Left lobe of liver (tissue), 2 donors: ENCODE results near the gene SLC10A4. TPM values are rescaled to one million over a fixed set of nuclear protein-coding genes. Genes with fewer than 3 reads are reported as not detected.

Experiments used
- ATAC-seq: fragments of 200-7000 bp; cut with Tn5 transposase; one replicate; pipeline ENCODE4 v1.9.1; 2020; ENCODE audit warnings: mild to moderate bottlenecking, moderate library complexity
- DNase-seq: peaks from one replicate; pipeline ENCODE4 v3.0.0-alpha.2; 2020; ENCODE audit warnings: low spot score
- total RNA-seq: library from RNA; stranded (reverse); gene quantifications from one replicate; pipeline ENCODE4 v1.2.1, GENCODE V29; 2021
- donor health status: DM: no; HTN: no; CAD: no; lungs with moderate emphysema.
- donor health status: DM: no; HTN: yes; CAD: no.

Gene SLC10A4
- total RNA-seq, 1 donor from 2014 or later, result 0.15 TPM

DNA sequence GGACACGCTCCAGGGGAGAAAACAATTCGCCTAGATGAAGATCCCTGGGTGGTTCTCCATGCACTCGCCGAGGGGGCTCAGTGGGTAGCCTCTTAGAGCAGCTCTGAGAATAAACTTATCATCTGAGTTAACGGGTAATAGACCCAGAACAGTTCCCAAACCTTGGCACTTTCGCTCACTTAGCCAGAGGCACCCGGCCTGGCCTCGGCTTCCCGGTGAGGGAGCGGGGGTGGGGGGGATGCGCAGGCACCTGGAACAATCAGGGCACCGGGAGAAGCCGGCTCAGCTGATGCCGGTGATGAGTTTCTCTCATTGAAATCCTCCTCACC, 6.5 kb downstream of the SLC10A4 start:
- DNase-seq (no peak), ATAC-seq (no peak)

DNA sequence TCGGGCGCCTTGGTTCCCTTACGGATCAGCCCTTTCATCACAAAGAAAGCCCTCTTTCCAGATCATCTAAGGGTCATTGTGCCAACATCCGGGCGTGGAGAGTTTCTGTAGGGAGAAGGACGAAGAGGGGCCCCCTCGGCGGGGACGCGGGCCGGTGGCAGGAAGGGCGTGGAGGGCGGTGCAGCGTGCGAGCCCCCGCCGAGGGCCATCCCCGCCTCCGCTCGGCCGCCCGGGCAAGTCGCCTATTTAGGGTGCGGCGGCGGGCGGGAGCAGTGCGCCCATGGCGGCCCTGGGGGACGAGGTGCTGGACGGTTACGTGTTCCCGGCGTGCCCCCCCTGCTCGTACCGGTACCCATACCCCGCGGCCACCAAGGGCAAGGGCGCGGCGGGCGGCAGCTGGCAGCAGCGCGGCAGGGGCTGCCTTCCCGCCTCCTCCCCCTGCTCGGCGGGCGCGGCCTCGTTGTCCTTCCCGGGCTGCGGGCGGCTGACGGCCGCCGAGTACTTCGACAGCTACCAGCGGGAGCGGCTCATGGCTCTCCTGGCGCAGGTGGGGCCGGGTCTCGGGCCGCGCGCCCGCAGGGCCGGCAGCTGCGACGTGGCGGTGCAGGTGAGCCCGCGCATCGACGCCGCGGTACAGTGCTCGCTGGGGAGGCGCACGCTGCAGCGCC, 7.0 kb downstream of the SLC10A4 start, which contains the start of gene ZAR1:
ZAR1 (plus strand) TSS at position 241 of the 668 bp plus-strand sequence; CDS start at position 281, 40 bp downstream.
- DNase-seq (no peak), ATAC-seq (no peak)

DNA sequence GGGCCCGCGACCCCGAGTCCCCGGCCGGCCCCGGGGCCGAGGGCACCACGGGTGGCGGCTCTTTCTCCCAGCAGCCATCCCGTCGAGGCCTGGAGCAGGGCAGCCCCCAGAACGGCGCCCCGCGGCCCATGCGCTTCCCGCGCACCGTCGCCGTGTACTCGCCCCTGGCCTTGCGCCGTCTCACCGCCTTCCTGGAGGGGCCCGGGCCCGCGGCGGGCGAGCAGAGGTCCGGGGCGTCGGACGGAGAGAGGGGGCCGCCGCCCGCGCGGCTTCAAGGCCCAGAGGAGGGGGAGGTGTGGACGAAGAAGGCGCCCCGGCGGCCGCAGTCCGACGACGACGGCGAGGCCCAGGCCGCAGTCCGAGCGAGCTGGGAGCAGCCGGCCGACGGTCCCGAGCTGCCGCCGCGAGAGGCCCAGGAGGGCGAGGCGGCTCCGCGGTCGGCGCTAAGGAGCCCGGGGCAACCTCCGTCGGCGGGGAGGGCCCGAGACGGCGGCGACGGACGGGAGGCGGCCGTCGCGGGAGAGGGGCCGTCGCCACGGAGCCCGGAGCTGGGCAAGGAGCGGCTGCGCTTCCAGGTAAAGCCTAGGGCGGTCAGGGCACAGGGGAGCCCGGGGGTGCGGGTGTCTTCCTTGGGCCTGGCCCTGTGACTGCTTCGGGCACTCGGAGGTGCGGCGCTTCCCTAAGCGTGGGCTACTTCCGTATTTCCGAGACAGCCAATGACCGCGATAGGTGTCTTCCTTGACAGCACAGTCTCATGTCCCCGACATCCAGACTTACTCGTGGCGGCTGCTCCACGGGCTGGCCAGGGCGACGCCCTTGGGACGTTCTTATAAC, 7.8 kb downstream of the SLC10A4 start:
- no peak for ATAC-seq
- DNase-seq, result no peak

DNA sequence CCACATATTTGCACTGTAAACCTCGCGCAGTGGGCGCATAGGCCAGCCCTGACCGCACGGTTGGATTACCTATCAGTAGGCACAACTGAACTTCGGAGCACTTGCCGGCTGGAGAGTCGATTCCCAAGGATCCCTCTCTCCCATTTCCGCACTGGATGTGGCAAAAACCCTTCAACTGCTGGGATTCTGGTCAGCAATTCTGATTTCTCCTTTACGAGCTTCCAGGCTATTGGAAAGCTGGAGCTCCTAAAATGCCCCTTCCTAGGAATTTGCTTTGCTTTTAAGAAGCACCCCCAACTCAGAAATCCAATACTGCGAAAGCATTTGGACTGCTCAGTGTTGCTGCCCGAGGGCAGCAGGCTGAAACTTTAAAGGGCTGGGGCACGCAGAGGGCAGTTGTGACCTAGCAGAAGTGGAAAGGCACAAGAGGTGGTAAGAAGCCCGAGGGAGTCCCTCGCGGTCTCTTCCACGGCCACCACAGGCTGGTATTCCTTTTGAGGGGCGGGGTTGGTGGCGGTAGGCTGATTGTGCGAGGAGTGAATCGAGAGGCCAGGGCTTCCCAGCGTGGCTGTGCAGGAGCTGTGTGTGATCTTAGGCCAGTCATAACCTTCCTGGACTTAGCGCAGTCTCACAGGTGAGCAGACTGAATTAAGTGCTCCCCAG, 8.5 kb downstream of the SLC10A4 start:
- DNase-seq (no peak), ATAC-seq (no peak)

DNA sequence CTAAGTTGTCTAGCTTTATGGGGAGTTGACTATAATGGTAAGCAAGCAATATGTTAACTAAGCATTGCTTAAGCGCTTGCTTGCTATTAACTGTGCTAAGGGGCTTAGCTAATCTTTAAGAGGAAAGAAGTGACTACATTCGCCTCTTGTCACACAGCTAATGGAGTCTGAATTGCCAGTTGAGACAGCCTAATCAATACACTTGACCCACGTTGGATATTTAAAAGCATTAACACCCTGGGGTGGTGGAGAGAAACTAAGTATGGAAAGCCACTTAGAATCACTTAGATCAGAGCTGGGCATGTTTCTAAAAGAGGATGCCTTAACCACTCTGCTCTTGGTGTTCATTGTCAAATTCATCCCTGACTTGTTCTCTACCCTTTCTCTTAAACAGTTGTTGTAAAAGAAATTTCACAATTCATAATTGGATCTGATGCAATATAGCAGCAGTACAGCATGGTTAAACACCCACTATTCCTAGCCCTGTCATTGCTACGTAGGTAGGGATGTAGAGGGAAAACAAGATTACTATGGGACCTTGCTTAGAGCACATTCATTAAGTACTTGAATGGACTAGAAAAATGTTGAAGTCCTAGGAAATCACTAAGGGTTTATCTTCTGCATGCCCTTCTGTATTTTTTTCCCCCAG, 10.4 kb downstream of the SLC10A4 start:
- ATAC-seq, result no peak

DNA sequence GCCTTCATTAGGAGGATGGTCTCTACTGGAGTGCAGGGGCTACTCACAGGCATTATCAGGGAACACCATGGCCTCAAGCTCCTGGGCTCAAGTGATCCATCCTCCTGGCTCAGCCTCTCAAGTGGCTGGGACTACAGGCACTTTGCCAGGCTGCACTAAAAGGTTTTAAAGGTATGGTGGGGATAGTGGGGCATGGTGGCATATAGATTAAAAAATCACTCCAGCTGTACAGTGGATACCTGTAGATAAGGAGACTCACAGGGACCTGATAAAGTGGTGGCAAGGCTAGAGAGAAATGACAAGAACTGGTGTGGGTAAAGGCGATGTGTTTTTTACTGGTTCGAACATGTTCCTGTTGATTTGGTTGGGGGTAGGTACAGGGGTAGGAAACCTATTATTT, 12.8 kb downstream of the SLC10A4 start:
- ATAC-seq, result no peak

More for the DNA sequence above, 10.4 kb downstream of the SLC10A4 start:
- DNase-seq, result no peak

DNA sequence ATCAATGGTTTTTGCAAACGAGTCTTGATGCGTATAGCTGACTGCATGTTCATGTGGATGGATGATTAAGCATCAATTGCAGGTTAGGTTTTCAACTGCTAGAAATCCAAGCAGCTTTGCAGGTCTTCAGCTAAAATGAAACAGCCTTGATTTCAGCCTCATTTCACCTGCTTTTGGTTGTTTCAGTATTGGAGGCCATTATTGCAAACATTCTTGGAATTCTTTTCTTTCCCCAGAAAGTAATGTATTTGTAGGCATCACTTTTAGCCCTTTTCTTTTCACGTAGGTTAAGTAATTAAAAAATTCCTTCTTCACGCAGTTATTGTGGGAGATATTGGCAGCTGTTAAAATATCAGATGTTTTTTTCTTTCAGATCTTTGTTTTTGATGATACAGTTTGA, 15.8 kb downstream of the SLC10A4 start:
- DNase-seq, result no peak
- no peak for ATAC-seq

More for the DNA sequence above, 12.8 kb downstream of the SLC10A4 start:
- DNase-seq, result no peak

DNA sequence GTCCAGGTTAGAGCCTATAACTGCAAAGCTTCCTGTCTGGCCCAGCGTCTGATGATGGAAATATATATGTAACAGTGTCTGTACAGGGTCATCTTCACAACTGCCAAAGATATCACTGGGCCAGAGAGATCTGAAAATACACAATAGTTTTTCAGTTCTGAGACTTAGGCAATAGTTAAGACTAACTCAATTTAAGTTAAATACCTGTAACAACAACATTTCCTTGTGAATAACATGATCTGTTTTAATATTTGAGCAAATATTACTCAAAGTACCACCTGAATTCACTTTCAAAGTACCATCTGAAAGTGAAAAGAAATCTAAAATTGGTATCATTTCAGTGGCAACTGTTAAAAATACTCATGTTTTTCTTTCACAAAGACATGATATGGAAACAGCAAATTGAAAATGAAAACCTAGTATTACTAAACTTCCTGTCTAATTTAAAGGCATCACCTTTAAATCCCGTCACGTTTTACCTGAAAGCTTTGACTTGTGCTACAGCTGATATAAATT, 16.5 kb downstream of the SLC10A4 start:
- no peak for ATAC-seq
- DNase-seq, result no peak

DNA sequence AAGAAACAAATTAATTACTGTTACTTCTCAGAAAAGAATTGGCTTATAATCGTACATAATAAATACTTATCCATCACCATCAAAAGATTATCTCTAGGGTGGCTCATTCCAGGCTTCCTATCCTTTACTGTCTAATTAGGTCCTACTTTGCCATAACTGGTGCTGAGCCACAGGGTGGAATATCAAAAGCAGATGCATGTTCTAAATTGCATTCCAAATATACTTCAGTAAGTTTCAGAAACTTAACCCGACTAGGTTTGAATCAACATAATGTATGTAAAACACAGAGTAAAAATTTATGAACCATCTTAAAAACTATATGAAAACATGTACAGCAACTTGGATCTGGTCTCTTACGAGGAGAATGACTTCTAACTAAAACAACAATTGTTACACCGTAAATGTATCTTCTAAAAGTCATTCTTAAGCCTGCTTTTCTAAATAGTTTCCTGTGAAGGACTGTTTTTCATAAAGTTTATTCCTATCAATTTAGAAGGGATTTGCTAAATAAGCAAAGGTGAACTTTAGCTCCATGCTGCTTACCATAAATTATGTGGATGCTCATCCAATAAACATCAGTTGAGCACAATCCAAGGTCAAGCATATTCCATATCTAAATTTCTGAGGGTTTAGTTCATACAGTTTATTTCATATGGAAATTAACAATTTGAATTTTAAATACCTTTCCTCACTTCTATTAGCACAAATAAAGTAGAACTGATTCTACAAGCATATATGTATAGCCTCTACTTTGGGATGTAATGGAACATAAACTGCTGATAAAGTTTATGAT, 20.3 kb downstream of the SLC10A4 start:
- no peak for DNase-seq

DNA sequence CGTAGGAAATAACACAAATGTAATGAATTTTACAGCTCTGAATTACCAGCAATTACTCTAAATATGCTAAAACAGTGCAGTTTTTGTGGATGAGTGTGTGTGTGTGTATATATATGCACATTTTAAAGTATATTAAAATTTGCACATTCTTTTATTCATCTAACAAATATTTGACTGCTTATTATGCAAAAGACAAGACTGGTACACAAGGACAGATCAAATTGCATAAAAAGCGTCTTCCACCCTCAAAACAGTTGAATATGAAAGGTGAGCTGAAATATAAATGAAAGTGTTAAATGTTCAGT, 20.8 kb downstream of the SLC10A4 start:
- no peak for ATAC-seq
- DNase-seq, result no peak

More for the DNA sequence above, 20.3 kb downstream of the SLC10A4 start:
- ATAC-seq, result no peak

DNA sequence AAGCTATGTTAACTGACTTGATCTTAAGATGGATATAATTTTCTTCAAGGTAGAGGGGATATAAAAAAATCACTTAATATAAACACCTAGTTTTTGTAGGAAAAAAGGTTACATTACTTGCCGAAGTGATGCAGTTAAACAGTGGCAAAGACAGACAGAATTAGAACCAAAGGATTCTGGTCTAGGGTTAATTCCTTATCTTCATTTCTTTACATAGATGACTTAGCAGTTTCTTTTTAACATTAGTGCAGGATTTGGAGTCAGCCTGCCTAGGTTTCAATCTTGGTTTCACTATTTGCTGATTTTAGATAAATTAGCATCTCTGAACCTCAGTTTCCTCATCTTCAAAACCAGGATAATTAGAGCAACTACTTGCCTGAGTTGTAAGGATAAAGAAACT, 21.2 kb downstream of the SLC10A4 start:
- ATAC-seq (no peak), DNase-seq (no peak)

DNA sequence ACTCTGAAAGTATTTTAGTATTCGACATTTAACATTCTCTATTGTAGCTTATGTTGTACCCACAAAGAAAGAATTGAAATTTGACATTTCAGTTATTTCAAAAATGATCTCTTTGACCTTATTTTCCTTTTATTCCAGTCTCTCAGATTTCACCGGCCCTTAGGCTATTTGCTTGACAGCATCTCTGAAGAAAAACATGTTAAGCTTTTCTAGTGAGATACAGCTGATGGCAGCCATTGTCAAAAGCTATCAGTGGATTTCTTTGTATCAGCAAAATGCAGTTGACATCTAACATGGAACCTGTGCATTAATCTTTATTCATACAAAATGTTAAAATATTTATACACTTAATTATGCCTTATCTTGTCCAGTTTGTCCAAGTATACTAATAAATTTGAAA, 23.6 kb downstream of the SLC10A4 start:
- ATAC-seq (no peak), DNase-seq (no peak)

DNA sequence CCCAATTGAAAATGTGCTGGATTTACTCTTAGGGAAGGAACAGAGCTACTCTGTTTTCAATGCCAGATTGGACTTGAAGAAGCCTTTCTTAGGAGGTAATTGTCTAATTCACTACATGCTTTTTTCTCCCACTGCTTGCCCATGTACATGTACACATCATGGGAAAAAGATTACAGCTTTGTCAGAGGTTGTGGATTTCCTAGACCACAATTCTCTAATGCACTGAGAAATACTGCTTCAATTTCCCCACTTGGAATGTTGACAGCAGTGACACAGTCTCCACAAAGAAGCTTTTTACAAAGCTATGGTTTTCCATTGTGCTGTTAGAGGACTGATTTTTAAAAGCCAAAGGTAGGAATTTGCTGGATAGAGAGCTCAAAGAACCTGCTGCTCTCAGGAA, 26.4 kb downstream of the SLC10A4 start:
- no peak for ATAC-seq

DNA sequence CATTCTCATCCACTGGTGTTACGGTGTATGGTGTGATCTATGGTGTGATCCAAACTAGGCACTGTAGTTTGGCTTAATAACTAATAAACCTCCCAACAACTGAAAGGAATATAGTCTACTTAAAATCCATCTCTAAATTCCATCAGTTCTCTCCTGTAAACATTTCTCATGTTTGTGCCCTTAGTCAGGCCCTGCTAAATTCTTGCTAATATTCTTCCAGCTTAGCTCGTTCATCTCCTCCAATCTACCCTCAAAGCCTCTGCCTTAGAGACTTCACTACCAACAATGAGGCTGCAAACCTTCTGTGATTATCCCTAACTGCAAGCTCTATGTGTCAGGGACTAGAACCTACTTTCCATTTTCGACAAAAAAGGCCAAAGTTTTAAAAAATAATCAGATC, 35.0 kb downstream of the SLC10A4 start:
- DNase-seq (no peak), ATAC-seq (no peak)

More for the DNA sequence above, 26.4 kb downstream of the SLC10A4 start:
- DNase-seq, result no peak

DNA sequence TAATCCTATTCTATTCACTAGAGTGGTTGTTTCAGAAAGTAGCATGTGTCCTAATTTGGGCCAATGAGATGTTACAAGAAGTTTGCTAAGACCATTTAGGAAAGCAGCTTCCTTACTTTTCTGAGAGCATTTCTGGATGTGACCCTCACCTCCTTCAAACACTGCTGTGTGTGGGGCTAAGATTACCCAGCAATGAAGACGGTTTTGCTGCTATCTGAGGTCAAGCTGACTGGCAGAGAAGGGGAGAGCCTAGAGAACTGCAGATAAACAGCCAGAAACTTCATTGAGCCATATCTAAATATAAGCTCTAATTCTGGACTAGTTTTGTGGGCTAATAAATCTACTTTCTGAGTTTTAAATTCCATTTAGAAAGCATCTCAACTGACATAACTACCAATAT, 43.3 kb downstream of the SLC10A4 start:
- DNase-seq (no peak), ATAC-seq (no peak)

DNA sequence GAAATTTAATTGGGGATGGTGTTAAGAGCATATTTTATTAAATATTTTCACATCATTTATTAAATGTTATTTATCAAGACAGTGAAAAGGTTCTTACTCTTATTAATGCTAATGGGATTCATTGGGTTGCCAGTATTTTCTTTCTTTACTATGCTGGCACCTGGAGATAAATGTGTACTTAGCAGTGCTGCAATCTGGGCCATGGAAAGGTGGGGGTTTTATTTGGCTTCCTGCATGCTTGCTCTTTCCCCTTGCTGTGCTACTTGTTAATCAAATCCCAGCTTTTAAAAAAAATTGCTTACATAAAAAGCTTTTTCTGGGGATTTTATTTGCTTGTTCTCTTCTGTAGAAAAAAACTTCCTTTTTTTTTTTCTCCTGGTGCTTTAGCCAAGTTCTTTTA, 55.2 kb downstream of the SLC10A4 start:
- DNase-seq (peak; percentile 65), ATAC-seq (peak; percentile 98)
